Measurements from ENCODE around the gene TMEM219. TPM values are rescaled to one million over a fixed set of nuclear protein-coding genes. Genes with fewer than 3 reads are reported as not detected.
A peak's percentile ranks its signal among the peaks of the same experiment; 100 is the strongest.

TMEM219 gene
- total and polyA plus RNA-seq, 9 of the 15 experiments (the other 6 are each of a cell fraction or from before 2014, with no cell fraction given) = 35.3 to 62.8 (median 55.5) TPM

DNA sequence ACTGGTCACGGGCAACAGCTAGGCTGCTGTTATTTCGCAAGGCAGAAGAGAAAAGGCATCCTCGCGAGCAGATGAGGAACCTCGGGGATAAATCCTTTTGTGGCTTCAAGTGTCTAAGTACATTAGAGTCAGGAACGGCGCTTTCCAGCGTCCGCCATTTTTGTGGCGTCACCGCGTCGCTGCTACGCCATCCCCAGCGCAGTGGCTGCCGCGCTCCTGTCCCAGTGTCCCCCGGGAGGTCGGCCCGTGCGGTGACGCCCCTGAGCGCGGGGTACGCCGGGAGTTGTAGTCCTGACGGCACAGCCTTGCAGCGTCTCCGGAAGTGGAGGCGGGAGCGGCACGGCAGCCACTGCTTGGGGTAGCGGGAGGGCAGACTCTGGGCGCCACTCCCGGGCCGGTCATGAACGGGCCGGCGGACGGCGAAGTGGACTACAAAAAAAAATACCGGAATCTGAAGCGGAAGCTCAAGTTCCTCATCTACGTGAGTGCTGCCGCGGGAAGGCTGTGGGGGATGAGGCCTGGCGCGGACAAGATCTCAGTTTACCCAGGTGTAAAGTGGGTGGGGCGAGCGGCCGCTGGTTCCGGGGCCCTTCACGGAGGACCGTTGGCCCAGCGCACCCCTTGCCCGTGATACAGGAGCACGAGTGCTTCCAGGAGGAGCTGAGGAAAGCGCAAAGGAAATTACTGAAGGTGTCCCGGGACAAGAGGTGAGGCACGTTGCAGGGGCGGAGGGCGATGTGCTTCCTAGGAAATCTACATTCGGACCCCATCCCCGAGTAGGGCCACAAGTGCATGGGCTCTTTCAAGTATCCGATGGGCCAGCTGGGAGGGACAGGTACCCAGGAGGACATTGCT, 34.3 kb downstream of the TMEM219 start, which contains the start of gene INO80E (continued):
- TF ChIP-seq HMGN3 (IDR thresholded peaks at IDR 0.05; ENCODE audit: borderline replicate concordance, extremely low read depth, insufficient read length, low read depth, low read length) (peak; percentile 82), ZBTB7A (IDR thresholded peaks at IDR 0.05; ENCODE audit: borderline replicate concordance, control insufficient read depth, low read depth, low read length) (no peak), PML (IDR thresholded peaks at IDR 0.05; ENCODE audit: low read length) (peak; percentile 66), CXXC5 (CRISPR knock-in tag; IDR thresholded peaks at IDR 0.05) (peak; percentile 93), CTBP1 (IDR thresholded peaks at IDR 0.05; ENCODE audit: borderline replicate concordance) (peak; percentile 69), ETV5 (CRISPR knock-in tag; IDR thresholded peaks at IDR 0.05; ENCODE audit: low read depth) (peak; percentile 96), KLF1 (tag; IDR thresholded peaks at IDR 0.05) (peak; percentile 61)
- TF ChIP-seq, protein P1, sequence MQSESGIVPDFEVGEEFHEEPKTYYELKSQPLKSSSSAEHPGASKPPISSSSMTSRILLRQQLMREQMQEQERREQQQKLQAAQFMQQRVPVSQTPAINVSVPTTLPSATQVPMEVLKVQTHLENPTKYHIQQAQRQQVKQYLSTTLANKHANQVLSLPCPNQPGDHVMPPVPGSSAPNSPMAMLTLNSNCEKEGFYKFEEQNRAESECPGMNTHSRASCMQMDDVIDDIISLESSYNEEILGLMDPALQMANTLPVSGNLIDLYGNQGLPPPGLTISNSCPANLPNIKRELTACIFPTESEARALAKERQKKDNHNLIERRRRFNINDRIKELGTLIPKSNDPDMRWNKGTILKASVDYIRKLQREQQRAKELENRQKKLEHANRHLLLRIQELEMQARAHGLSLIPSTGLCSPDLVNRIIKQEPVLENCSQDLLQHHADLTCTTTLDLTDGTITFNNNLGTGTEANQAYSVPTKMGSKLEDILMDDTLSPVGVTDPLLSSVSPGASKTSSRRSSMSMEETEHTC (IDR thresholded peaks at IDR 0.05) = no peak
- TF ChIP-seq, protein P2, sequence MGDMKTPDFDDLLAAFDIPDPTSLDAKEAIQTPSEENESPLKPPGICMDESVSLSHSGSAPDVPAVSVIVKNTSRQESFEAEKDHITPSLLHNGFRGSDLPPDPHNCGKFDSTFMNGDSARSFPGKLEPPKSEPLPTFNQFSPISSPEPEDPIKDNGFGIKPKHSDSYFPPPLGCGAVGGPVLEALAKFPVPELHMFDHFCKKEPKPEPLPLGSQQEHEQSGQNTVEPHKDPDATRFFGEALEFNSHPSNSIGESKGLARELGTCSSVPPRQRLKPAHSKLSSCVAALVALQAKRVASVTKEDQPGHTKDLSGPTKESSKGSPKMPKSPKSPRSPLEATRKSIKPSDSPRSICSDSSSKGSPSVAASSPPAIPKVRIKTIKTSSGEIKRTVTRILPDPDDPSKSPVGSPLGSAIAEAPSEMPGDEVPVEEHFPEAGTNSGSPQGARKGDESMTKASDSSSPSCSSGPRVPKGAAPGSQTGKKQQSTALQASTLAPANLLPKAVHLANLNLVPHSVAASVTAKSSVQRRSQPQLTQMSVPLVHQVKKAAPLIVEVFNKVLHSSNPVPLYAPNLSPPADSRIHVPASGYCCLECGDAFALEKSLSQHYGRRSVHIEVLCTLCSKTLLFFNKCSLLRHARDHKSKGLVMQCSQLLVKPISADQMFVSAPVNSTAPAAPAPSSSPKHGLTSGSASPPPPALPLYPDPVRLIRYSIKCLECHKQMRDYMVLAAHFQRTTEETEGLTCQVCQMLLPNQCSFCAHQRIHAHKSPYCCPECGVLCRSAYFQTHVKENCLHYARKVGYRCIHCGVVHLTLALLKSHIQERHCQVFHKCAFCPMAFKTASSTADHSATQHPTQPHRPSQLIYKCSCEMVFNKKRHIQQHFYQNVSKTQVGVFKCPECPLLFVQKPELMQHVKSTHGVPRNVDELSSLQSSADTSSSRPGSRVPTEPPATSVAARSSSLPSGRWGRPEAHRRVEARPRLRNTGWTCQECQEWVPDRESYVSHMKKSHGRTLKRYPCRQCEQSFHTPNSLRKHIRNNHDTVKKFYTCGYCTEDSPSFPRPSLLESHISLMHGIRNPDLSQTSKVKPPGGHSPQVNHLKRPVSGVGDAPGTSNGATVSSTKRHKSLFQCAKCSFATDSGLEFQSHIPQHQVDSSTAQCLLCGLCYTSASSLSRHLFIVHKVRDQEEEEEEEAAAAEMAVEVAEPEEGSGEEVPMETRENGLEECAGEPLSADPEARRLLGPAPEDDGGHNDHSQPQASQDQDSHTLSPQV (IDR thresholded peaks at IDR 0.05) = no peak; the same call in 1 of the 2 replicates
- TF ChIP-seq, protein P3, sequence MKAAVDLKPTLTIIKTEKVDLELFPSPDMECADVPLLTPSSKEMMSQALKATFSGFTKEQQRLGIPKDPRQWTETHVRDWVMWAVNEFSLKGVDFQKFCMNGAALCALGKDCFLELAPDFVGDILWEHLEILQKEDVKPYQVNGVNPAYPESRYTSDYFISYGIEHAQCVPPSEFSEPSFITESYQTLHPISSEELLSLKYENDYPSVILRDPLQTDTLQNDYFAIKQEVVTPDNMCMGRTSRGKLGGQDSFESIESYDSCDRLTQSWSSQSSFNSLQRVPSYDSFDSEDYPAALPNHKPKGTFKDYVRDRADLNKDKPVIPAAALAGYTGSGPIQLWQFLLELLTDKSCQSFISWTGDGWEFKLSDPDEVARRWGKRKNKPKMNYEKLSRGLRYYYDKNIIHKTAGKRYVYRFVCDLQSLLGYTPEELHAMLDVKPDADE (conservative IDR thresholded peaks at IDR 0.05; ENCODE audit: control insufficient read depth, low read depth, low read length) = peak; percentile 96
- TF ChIP-seq, protein P4, sequence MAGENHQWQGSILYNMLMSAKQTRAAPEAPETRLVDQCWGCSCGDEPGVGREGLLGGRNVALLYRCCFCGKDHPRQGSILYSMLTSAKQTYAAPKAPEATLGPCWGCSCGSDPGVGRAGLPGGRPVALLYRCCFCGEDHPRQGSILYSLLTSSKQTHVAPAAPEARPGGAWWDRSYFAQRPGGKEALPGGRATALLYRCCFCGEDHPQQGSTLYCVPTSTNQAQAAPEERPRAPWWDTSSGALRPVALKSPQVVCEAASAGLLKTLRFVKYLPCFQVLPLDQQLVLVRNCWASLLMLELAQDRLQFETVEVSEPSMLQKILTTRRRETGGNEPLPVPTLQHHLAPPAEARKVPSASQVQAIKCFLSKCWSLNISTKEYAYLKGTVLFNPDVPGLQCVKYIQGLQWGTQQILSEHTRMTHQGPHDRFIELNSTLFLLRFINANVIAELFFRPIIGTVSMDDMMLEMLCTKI (IDR thresholded peaks at IDR 0.05; ENCODE audit: partially characterized antibody) = no peak
- TF ChIP-seq, protein P5, sequence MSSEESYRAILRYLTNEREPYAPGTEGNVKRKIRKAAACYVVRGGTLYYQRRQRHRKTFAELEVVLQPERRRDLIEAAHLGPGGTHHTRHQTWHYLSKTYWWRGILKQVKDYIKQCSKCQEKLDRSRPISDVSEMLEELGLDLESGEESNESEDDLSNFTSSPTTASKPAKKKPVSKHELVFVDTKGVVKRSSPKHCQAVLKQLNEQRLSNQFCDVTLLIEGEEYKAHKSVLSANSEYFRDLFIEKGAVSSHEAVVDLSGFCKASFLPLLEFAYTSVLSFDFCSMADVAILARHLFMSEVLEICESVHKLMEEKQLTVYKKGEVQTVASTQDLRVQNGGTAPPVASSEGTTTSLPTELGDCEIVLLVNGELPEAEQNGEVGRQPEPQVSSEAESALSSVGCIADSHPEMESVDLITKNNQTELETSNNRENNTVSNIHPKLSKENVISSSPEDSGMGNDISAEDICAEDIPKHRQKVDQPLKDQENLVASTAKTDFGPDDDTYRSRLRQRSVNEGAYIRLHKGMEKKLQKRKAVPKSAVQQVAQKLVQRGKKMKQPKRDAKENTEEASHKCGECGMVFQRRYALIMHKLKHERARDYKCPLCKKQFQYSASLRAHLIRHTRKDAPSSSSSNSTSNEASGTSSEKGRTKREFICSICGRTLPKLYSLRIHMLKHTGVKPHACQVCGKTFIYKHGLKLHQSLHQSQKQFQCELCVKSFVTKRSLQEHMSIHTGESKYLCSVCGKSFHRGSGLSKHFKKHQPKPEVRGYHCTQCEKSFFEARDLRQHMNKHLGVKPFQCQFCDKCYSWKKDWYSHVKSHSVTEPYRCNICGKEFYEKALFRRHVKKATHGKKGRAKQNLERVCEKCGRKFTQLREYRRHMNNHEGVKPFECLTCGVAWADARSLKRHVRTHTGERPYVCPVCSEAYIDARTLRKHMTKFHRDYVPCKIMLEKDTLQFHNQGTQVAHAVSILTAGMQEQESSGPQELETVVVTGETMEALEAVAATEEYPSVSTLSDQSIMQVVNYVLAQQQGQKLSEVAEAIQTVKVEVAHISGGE (CRISPR knock-in tag; IDR thresholded peaks at IDR 0.05) = peak in 2 of 3 experiments; percentile 61 to 79; a peak in 4 of 6 replicates
